ENCODE data around the gene PCK2. TPM values are rescaled to one million over a fixed set of nuclear protein-coding genes. Genes with fewer than 3 reads are reported as not detected.

The PCK2 gene
- total and polyA plus RNA-seq, 2 of the 13 experiments (the other 11 are each of a cell fraction or from before 2014, with no cell fraction given), result 129 to 272 TPM

GRCh38 chr14:24139272-24139934 lies 45.3 kb downstream of the PCK2 start (continued):
- TF ChIP-seq TFDP1 (CRISPR knock-in tag; IDR thresholded peaks at IDR 0.05; ENCODE audit: borderline replicate concordance) (peak; percentile 35; the same call in 1 of the 2 replicates), SP1 (IDR thresholded peaks at IDR 0.05) (no peak), SP1 (CRISPR knock-in tag; IDR thresholded peaks at IDR 0.05) (no peak), RARA (CRISPR knock-in tag; IDR thresholded peaks at IDR 0.05) (no peak), WIZ (CRISPR knock-in tag; IDR thresholded peaks at IDR 0.05) (no peak), PRPF4 (IDR thresholded peaks at IDR 0.05; ENCODE audit: low read depth, low read length, poor library complexity, severe bottlenecking) (peak; percentile 57), SP140L (CRISPR knock-in tag; IDR thresholded peaks at IDR 0.05; ENCODE audit: borderline replicate concordance) (0 out of 2 replicates have a peak, but pooled peaks have one; percentile 5), ZNF790 (CRISPR knock-in tag; IDR thresholded peaks at IDR 0.05; ENCODE audit: borderline replicate concordance) (no peak), FOXA3 (CRISPR knock-in tag; IDR thresholded peaks at IDR 0.05) (0 out of 2 replicates have a peak, but pooled peaks have one; percentile 6), JUND (CRISPR knock-in tag; IDR thresholded peaks at IDR 0.05) (no peak), MTA1 (CRISPR knock-in tag; IDR thresholded peaks at IDR 0.05; ENCODE audit: borderline replicate concordance) (peak; percentile 47; the same call in 1 of the 2 replicates), ZNF839 (CRISPR knock-in tag; IDR thresholded peaks at IDR 0.05; ENCODE audit: borderline replicate concordance) (0 out of 2 replicates have a peak, but pooled peaks have one; percentile 44), ZNF331 (CRISPR knock-in tag; IDR thresholded peaks at IDR 0.05) (peak; percentile 75), PREB (CRISPR knock-in tag; IDR thresholded peaks at IDR 0.05) (no peak), SKI (IDR thresholded peaks at IDR 0.05; ENCODE audit: partially characterized antibody) (no peak), ZKSCAN1 (IDR thresholded peaks at IDR 0.05; ENCODE audit: low read length) (no peak), ZNF547 (CRISPR knock-in tag; IDR thresholded peaks at IDR 0.05) (peak; percentile 74; the same call in 1 of the 2 replicates), ELF3 (CRISPR knock-in tag; IDR thresholded peaks at IDR 0.05) (peak; percentile 65; the same call in 1 of the 2 replicates), RAD21 (CRISPR knock-in tag; IDR thresholded peaks at IDR 0.05) (peak; percentile 68), NFE2L2 (IDR thresholded peaks at IDR 0.05; ENCODE audit: low read length) (peak; percentile 8; the same call in 1 of the 2 replicates), ZNF12 (CRISPR knock-in tag; IDR thresholded peaks at IDR 0.05) (no peak), ZFY (CRISPR knock-in tag; IDR thresholded peaks at IDR 0.05) (peak; percentile 76), NAIF1 (CRISPR knock-in tag; IDR thresholded peaks at IDR 0.05; ENCODE audit: borderline replicate concordance) (no peak), STAT5B (CRISPR knock-in tag; IDR thresholded peaks at IDR 0.05) (no peak), ZBTB33 (CRISPR knock-in tag; IDR thresholded peaks at IDR 0.05) (peak; percentile 9; the same call in 1 of the 2 replicates), RBM22 (optimal IDR thresholded peaks at IDR 0.05; ENCODE audit: low read length) (peak; percentile 80), JUN (CRISPR knock-in tag; IDR thresholded peaks at IDR 0.05) (no peak)
- TF ChIP-seq, protein P1, sequence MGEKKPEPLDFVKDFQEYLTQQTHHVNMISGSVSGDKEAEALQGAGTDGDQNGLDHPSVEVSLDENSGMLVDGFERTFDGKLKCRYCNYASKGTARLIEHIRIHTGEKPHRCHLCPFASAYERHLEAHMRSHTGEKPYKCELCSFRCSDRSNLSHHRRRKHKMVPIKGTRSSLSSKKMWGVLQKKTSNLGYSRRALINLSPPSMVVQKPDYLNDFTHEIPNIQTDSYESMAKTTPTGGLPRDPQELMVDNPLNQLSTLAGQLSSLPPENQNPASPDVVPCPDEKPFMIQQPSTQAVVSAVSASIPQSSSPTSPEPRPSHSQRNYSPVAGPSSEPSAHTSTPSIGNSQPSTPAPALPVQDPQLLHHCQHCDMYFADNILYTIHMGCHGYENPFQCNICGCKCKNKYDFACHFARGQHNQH (CRISPR knock-in tag; IDR thresholded peaks at IDR 0.05), result peak; percentile 12; the same call in 1 of the 2 replicates
